RWPE1 (cell line): ENCODE results near the gene ZBTB7C.

Source experiments
- CTCF ChIA-PET: fragments of 350-600 bp; sonication (Branson Sonifier 250); formaldehyde crosslinking; extraction: SDS; loops from one replicate; lab custom pipeline; 2021; lab: Yijun Ruan, JAX
- POLR2A ChIA-PET: fragments of 400-600 bp; formaldehyde crosslinking; extraction: SDS; loops from one replicate; lab custom pipeline; 2020; ENCODE audit warnings: antibody characterized with exemption; ENCODE audit not compliant: low non-redundant PET; lab: Yijun Ruan, JAX
- DNase-seq: peaks from one replicate; pipeline ENCODE4 v3.0.0; 2012; ENCODE audit warnings: low spot score
- H3K27ac ChIP-seq: fragments of 450-650 bp; 2 replicates; pipeline ENCODE4 v1.5.1; 2017
- CTCF ChIP-seq: fragments of 450-650 bp; conservative IDR thresholded peaks from 2 replicates; pipeline ENCODE4 v1.5.1; 2017; ENCODE audit warnings: low read depth, mild to moderate bottlenecking

ZBTB7C gene

DNA sequence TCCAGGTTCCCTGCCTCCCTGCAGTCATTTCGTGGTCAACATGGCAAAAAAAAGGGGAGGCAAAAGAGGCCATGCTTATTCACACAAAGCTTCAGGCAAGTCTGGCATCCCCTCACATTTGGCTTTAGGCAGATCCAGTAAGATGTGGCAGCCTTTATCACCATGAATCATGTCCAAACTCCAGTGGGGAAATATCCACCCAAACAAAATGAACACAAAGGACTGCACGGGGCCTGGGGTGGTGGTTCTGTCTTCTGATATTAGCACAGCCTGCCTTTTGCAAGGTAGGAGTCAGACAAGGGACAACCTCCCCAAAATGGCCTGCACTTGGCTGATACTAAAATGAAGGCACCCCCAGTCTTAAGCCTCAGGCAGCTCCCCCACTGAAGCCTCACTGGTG, 129.9 kb downstream of the ZBTB7C start:
- no peak overlapping the region for H3K27ac ChIP-seq
- ChIA-PET CTCF (no interaction called here), POLR2A (no interaction called here)
- no peak for DNase-seq
- TF ChIP-seq CTCF: no peak

- POLR2A ChIA-PET: no interaction called here
- TF ChIP-seq CTCF: no peak
- CTCF ChIA-PET: no interaction called here
- H3K27ac ChIP-seq: no peak overlapping the region
- no peak for DNase-seq
Measured at GRCh38 chr18:48278081-48278480, 131.1 kb downstream of the ZBTB7C start.

DNA sequence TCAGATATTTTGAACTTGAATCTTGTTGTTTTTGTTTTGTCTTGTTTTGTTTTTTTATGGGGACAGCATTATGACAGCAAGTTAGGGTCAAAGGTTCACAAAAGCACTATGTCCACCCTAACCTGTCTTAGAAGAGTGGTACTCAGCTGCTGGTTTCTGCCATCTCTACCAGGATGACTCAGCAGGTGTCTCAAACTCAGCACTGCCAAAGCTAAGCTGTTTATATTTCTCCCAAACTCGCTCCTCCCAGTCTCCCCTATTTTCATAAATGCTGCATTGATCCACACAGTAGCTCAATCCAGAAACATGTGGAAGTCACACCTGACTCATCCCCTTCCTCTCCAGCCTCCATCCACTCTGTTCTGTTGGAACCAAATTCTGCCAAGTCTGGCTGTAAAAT, 134.9 kb downstream of the ZBTB7C start:
- DNase-seq: no peak
- ChIA-PET POLR2A (no interaction called here), CTCF (no interaction called here)
- no peak for TF ChIP-seq CTCF
- no peak overlapping the region for H3K27ac ChIP-seq

DNA sequence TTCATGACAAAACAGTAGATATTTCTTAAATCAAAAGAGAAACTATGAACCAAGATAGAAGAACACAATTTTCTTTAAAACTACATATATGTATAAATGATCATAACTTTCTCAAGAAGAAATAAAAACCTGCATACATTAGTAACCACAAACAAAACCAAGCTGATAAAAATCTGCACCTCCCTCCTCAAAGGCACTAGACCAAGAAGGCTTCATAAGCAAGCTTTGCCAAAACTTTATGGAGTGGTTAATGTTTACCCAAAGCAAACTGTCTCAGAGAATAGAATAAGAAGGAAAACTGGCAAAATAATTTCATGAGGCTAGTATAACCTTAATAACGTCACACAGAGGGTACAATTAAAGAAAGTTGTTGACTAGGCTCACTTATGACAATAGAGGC, 138.3 kb downstream of the ZBTB7C start:
- H3K27ac ChIP-seq: no peak overlapping the region
- DNase-seq: no peak
- TF ChIP-seq CTCF: no peak
- CTCF ChIA-PET: no interaction called here
- POLR2A ChIA-PET: no interaction called here

- no peak overlapping the region for H3K27ac ChIP-seq
- CTCF ChIA-PET: no interaction called here
- no peak for TF ChIP-seq CTCF
- DNase-seq: no peak
- POLR2A ChIA-PET: no interaction called here
Measured at GRCh38 chr18:48265328-48265727, 143.9 kb downstream of the ZBTB7C start.

DNA sequence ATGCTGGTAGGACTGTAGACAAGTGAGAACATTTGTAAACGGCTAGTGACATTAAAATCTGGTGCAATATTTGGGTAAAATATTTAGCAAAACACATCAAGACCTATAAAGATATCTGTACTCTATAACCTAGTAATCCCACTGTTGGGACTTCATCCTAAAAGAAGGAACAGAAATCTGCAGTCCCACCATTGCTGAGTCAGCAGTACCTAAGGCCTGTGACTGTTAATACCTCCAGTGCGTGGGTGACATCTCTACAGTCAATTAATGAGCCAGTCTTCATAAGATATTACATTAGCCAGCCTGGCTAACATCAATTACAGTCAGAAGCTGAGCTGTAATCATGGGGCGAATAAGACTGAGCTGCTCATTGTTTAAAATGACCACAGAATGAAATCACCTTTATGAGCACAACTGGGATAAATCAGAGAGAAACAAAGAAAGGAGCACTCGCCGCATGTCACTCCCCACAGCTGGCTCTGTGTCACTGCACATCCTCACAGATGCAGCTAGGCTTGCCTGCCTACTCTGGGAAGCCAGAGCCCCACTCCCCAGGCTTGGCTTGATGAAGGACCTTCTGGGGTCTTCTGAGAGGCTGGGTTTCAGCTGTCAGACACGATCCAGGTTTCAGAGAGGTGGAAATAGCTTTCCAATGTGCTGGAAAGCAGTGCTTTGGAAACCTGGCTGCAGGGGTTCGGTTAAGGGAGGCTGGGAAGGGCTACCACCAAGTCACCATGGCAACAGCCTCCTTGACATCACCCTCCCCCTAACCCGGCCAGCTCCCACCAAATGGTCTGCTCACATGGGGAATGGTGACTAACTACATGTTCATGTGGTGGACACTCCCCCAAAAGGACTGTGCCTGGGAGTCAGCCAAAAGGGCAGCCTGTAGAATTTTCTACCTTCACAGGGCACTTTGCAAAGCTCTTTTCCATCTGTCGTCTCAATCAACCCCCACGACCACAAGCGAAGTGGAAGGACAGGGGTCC, 145.0 kb downstream of the ZBTB7C start:
- DNase-seq: no peak
- no peak for TF ChIP-seq CTCF
- H3K27ac ChIP-seq: no peak overlapping the region
- POLR2A ChIA-PET: no interaction called here
- CTCF ChIA-PET: no interaction called here
